Esophagus muscularis mucosa (tissue), 4 donors: ENCODE data around the gene USP35.

Experiments
- CTCF ChIP-seq, 3 experiments: fragments of 200-600 bp in 2 of 3; fragments of 450-650 bp in 1 of 3; sonication (generic) in 2 of 3; IDR thresholded peaks; one replicate each; pipeline ENCODE4 v1.5.1; 2017 to 2019; ENCODE audit warnings: antibody characterized with exemption in 3 of 3, mild to moderate bottlenecking in 2 of 3, moderate library complexity in 1 of 3
- EP300 ChIP-seq: sonication (generic); formaldehyde crosslinking; IDR thresholded peaks from one replicate; pipeline ENCODE4 v1.6.1; 2017; ENCODE audit warnings: antibody characterized with exemption
- POLR2A ChIP-seq: fragments of 450-650 bp; IDR thresholded peaks from one replicate; pipeline ENCODE4 v1.6.1; 2017; ENCODE audit warnings: antibody characterized with exemption, moderate library complexity, mild to moderate bottlenecking, low read depth

GRCh38 chr11:78255919-78256318 is 67.2 kb downstream of the USP35 start:
- TF ChIP-seq CTCF (IDR thresholded peaks at IDR 0.05) (no peak), POLR2A (no peak), EP300 (no peak)
